Activated CD8-positive, alpha-beta memory T cell treated with anti-CD3 and anti-CD28 coated beads for 1 hour (primary cell): ENCODE results near the gene TAS1R2.
A peak's percentile ranks its signal among the peaks of the same experiment; 100 is the strongest.
"Not testable (repeated sequence)": the region's sequence is repeated elsewhere in the genome, so short reads cannot be mapped to it uniquely, and the experiment has no call there.

Source experiments
- DNase-seq, 2 donors: peaks; one replicate each; pipeline ENCODE4 v3.0.0-alpha.2; 2020; ENCODE audit warnings: low read depth in 1 of 2; ENCODE audit errors: extremely low read depth in 1 of 2

TAS1R2 gene

GRCh38 chr1:18884419-18884717, 24.9 kb upstream of the TAS1R2 start:
- DNase-seq, result no peak

GRCh38 chr1:18883636-18884418, 24.4 kb upstream of the TAS1R2 start:
- DNase-seq, result peak; percentile 35 to 62

- no peak for DNase-seq
Observed at GRCh38 chr1:18883079-18883478, 23.6 kb upstream of the TAS1R2 start.

- DNase-seq, result no peak
Observed at GRCh38 chr1:18882486-18882885, 23.0 kb upstream of the TAS1R2 start.

GRCh38 chr1:18881642-18882431, 22.4 kb upstream of the TAS1R2 start:
- DNase-seq, result no peak

- DNase-seq, result no peak
Observed at GRCh38 chr1:18881164-18881563, 21.7 kb upstream of the TAS1R2 start.

GRCh38 chr1:18880585-18880984, 21.1 kb upstream of the TAS1R2 start:
- no peak for DNase-seq

- DNase-seq, result no peak
Observed at GRCh38 chr1:18879791-18880309, 20.4 kb upstream of the TAS1R2 start.

GRCh38 chr1:18879215-18879790, 19.8 kb upstream of the TAS1R2 start:
- DNase-seq, result no peak

- no peak for DNase-seq
Observed at GRCh38 chr1:18878538-18879214, 19.2 kb upstream of the TAS1R2 start.

- DNase-seq, result no peak
Observed at GRCh38 chr1:18877282-18877681, 17.8 kb upstream of the TAS1R2 start.

GRCh38 chr1:18876210-18876609, 16.8 kb upstream of the TAS1R2 start:
- DNase-seq, result no peak

GRCh38 chr1:18875796-18876128, 16.3 kb upstream of the TAS1R2 start:
- no peak for DNase-seq

GRCh38 chr1:18875107-18875795, 15.8 kb upstream of the TAS1R2 start:
- peak; percentile 18 to 50 for DNase-seq

GRCh38 chr1:18874600-18874999, 15.1 kb upstream of the TAS1R2 start:
- no peak for DNase-seq

- DNase-seq, result no peak
Observed at GRCh38 chr1:18874036-18874435, 14.6 kb upstream of the TAS1R2 start.

- DNase-seq, result no peak
Observed at GRCh38 chr1:18872071-18872611, 12.7 kb upstream of the TAS1R2 start.

GRCh38 chr1:18871401-18872070, 12.1 kb upstream of the TAS1R2 start:
- no peak for DNase-seq

GRCh38 chr1:18870957-18871356, 11.5 kb upstream of the TAS1R2 start:
- DNase-seq, result no peak

- DNase-seq, result not testable (repeated sequence)
Observed at GRCh38 chr1:18870595-18870865, 11.1 kb upstream of the TAS1R2 start.
